H9 (cell line): Measurements from ENCODE around the gene RARA. TPM values are rescaled to one million over a fixed set of nuclear protein-coding genes. Genes with fewer than 3 reads are reported as not detected.

Experiments
- DNase-seq: peaks from one replicate; pipeline ENCODE4 v3.0.0-alpha.2; 2017
- H2AFZ ChIP-seq: one replicate; pipeline ENCODE4 v1.6.1; 2013; ENCODE audit warnings: mild to moderate bottlenecking, low read length, control low read depth, moderate library complexity
- H2AK5ac ChIP-seq: 2 replicates; pipeline ENCODE4 v1.6.1; 2013; ENCODE audit warnings: low read length, control low read depth, mixed read lengths; ENCODE audit not compliant: insufficient read length
- H2BK120ac ChIP-seq: one replicate; pipeline ENCODE4 v1.6.1; 2013; ENCODE audit warnings: low read depth, mild to moderate bottlenecking, low read length, control low read depth, inconsistent platforms; ENCODE audit not compliant: poor library complexity, severe bottlenecking
- H2BK12ac ChIP-seq: 2 replicates; pipeline ENCODE4 v1.6.1; 2013; ENCODE audit warnings: low read length, control low read depth, mixed read lengths, low read depth; ENCODE audit not compliant: insufficient read length
- H2BK15ac ChIP-seq: 2 replicates; pipeline ENCODE4 v1.6.1; 2013; ENCODE audit warnings: low read depth, low read length, control low read depth
- H2BK20ac ChIP-seq: one replicate; pipeline ENCODE4 v1.6.1; 2013; ENCODE audit warnings: low read depth, mild to moderate bottlenecking, low read length, control low read depth, inconsistent platforms; ENCODE audit not compliant: poor library complexity, severe bottlenecking
- H2BK5ac ChIP-seq: 2 replicates; pipeline ENCODE4 v1.6.1; 2013; ENCODE audit warnings: low read length, control low read depth, mixed read lengths; ENCODE audit not compliant: insufficient read length
- H3K14ac ChIP-seq: 2 replicates; pipeline ENCODE4 v1.6.1; 2013; ENCODE audit warnings: low read length, control low read depth; ENCODE audit not compliant: insufficient read depth
- H3K18ac ChIP-seq: 2 replicates; pipeline ENCODE4 v1.6.1; 2013; ENCODE audit warnings: low read depth, mild to moderate bottlenecking, mixed read lengths, low read length, control low read depth; ENCODE audit not compliant: insufficient read length
- H3K23ac ChIP-seq: 2 replicates; pipeline ENCODE4 v1.6.1; 2013; ENCODE audit warnings: low read length, control low read depth, mixed read lengths, low read depth; ENCODE audit not compliant: insufficient read length
- H3K23me2 ChIP-seq: 2 replicates; pipeline ENCODE4 v1.6.1; 2013; ENCODE audit warnings: low read depth, mild to moderate bottlenecking, mixed read lengths, low read length, control low read depth; ENCODE audit not compliant: insufficient read length, poor library complexity, severe bottlenecking
- H3K27ac ChIP-seq: 2 replicates; pipeline ENCODE4 v1.5.1; 2013; ENCODE audit warnings: low read length, control low read depth, mixed read lengths, low read depth; ENCODE audit not compliant: insufficient read length
- H3K27me3 ChIP-seq: 2 replicates; pipeline ENCODE4 v1.6.1; 2013; ENCODE audit warnings: low read length, control low read depth, inconsistent platforms; ENCODE audit not compliant: insufficient read depth
- H3K4ac ChIP-seq: 2 replicates; pipeline ENCODE4 v1.6.1; 2013; ENCODE audit warnings: low read depth, mild to moderate bottlenecking, control low read depth, inconsistent platforms, low read length, moderate library complexity
- H3K4me1 ChIP-seq: 2 replicates; pipeline ENCODE4 v1.6.1; 2013; ENCODE audit warnings: low read length, control low read depth, inconsistent platforms; ENCODE audit not compliant: insufficient read depth
- H3K4me2 ChIP-seq: 2 replicates; pipeline ENCODE4 v1.6.1; 2013; ENCODE audit warnings: low read length, control low read depth, mixed read lengths; ENCODE audit not compliant: insufficient read length, insufficient read depth
- H3K56ac ChIP-seq: 2 replicates; pipeline ENCODE4 v1.6.1; 2013; ENCODE audit warnings: low read depth, mild to moderate bottlenecking, mixed read lengths, low read length, control low read depth; ENCODE audit not compliant: insufficient read length
- H3K79me1 ChIP-seq: 2 replicates; pipeline ENCODE4 v1.6.1; 2013; ENCODE audit warnings: low read depth, mild to moderate bottlenecking, moderate library complexity, low read length, control low read depth, inconsistent platforms; ENCODE audit not compliant: insufficient read depth, poor library complexity, severe bottlenecking
- H3K79me2 ChIP-seq: 2 replicates; pipeline ENCODE4 v1.6.1; 2013; ENCODE audit warnings: low read length, control low read depth, inconsistent platforms; ENCODE audit not compliant: insufficient read depth
- H3K9ac ChIP-seq: 2 replicates; pipeline ENCODE4 v1.6.1; 2013; ENCODE audit warnings: low read length, control low read depth, mixed read lengths; ENCODE audit not compliant: insufficient read length; ENCODE audit errors: extremely low read depth
- H3K9me3 ChIP-seq: one replicate; pipeline ENCODE4 v1.6.1; 2013; ENCODE audit warnings: low read depth, low read length, inconsistent platforms; ENCODE audit not compliant: control insufficient read depth
- H3T11ph ChIP-seq: one replicate; pipeline ENCODE4 v1.6.1; 2013; ENCODE audit warnings: mild to moderate bottlenecking, low read length, control low read depth, inconsistent platforms
- H4K20me1 ChIP-seq: one replicate; pipeline ENCODE4 v1.6.1; 2013; ENCODE audit not compliant: control insufficient read depth, insufficient read length, insufficient read depth
- H4K5ac ChIP-seq: 2 replicates; pipeline ENCODE4 v1.6.1; 2013; ENCODE audit warnings: low read depth, mild to moderate bottlenecking, mixed read lengths, low read length, control low read depth; ENCODE audit not compliant: insufficient read length
- H4K8ac ChIP-seq: replicated peaks from 2 replicates; pipeline ENCODE4 v1.6.1; 2013; ENCODE audit warnings: low read length, control low read depth, mixed read lengths, low read depth; ENCODE audit not compliant: insufficient read length
- H4K91ac ChIP-seq: 2 replicates; pipeline ENCODE4 v1.6.1; 2013; ENCODE audit warnings: low read depth, mild to moderate bottlenecking, moderate library complexity, mixed read lengths, low read length, control low read depth; ENCODE audit not compliant: insufficient read length
- H3K27ac Mint-ChIP-seq, 3 experiments: 2 replicates in 2 of 3; 3 replicates in 1 of 3; pipeline ENCODE4 v1.8.0; 2020 to 2021; ENCODE audit warnings: mixed read lengths in 3 of 3, mild to moderate bottlenecking in 1 of 3, moderate library complexity in 1 of 3
- H3K27me3 Mint-ChIP-seq: 2 replicates; pipeline ENCODE4 v1.8.0; 2021; ENCODE audit warnings: low read depth, mild to moderate bottlenecking, moderate library complexity, mixed read lengths
- H3K36me3 Mint-ChIP-seq, 3 experiments: 2 replicates in 2 of 3; 3 replicates in 1 of 3; pipeline ENCODE4 v1.8.0; 2020 to 2021; ENCODE audit warnings: low read depth in 3 of 3, mixed read lengths in 3 of 3; ENCODE audit not compliant: insufficient read depth in 1 of 3
- H3K4me1 Mint-ChIP-seq, 2 experiments: 2 replicates each; pipeline ENCODE4 v1.8.0; 2020; ENCODE audit warnings: mixed read lengths in 2 of 2
- H3K4me3 Mint-ChIP-seq, 2 experiments: 2 replicates in 1 of 2; 3 replicates in 1 of 2; pipeline ENCODE4 v1.8.0; 2020 to 2021; ENCODE audit warnings: mild to moderate bottlenecking in 2 of 2, mixed read lengths in 2 of 2, moderate library complexity in 1 of 2
- H3K9me3 Mint-ChIP-seq, 2 experiments: 2 replicates in 1 of 2; 3 replicates in 1 of 2; pipeline ENCODE4 v1.8.0; 2020; ENCODE audit warnings: mild to moderate bottlenecking in 2 of 2, mixed read lengths in 2 of 2, moderate library complexity in 1 of 2
- CTCF ChIP-seq: fragments of 200-600 bp; sonication (generic); conservative IDR thresholded peaks from 3 replicates; pipeline ENCODE4 v1.8.0; 2021; ENCODE audit warnings: antibody characterized with exemption, mild to moderate bottlenecking
- WGBS: extraction: QIAGEN DNeasy Blood & Tissue Kit; methylation state at CpG from one replicate; pipeline ENCODE4 v1.1.7; 2013; ENCODE audit warnings: missing lambda C conversion rate, low lambda C conversion rate, mixed read lengths; ENCODE audit not compliant: insufficient read length; ENCODE audit errors: extremely low coverage; 5-methylcytosine and 5-hydroxymethylcytosine counted together
- total RNA-seq: library from RNA; stranded (reverse); gene quantifications from 2 replicates; pipeline ENCODE4 v1.2.1, GENCODE V29; 2021

Gene RARA
- total RNA-seq, 1 experiment from 2014 or later: 17.6 TPM

GRCh38 chr17:40266882-40267281 lies 42.1 kb upstream of the RARA start:
- H3K4me3 Mint-ChIP-seq: no peak overlapping the region
- H4K91ac ChIP-seq: no peak overlapping the region
- H2AK5ac ChIP-seq: no peak overlapping the region
- no peak for TF ChIP-seq CTCF
- peaks cover 14 to 18% (median 17%) of the 10 kb centered on the region in 3 experiments; a peak in 6 of 7 replicates for H3K36me3 Mint-ChIP-seq
- H3K23me2 ChIP-seq: no peaks in the 10 kb centered on the region
- H3K9ac ChIP-seq: no peak overlapping the region
- no peaks in the 10 kb centered on the region for H3K79me2 ChIP-seq
- no peak overlapping the region for H3K23ac ChIP-seq
- no peaks in the 10 kb centered on the region for H3K27me3 ChIP-seq
- no peak overlapping the region for H3T11ph ChIP-seq
- H2AFZ ChIP-seq: no peak overlapping the region
- H2BK15ac ChIP-seq: no peak overlapping the region
- no peaks in the 10 kb centered on the region for H3K9me3 Mint-ChIP-seq
- DNase-seq: no peak
- H3K4me1 ChIP-seq: no peaks in the 10 kb centered on the region
- no peak overlapping the region for H3K18ac ChIP-seq
- no peak overlapping the region for H3K4me2 ChIP-seq
- no peak overlapping the region for H3K14ac ChIP-seq
- H4K5ac ChIP-seq: no peak overlapping the region
- H4K20me1 ChIP-seq: no peaks in the 10 kb centered on the region
- H3K9me3 ChIP-seq: no peaks in the 10 kb centered on the region
- H4K8ac ChIP-seq: no peak overlapping the region
- no peak overlapping the region for H2BK12ac ChIP-seq
- no peaks in the 10 kb centered on the region for H3K27me3 Mint-ChIP-seq
- WGBS: no CpG with 5 or more reads among the region's 6 CpGs
- H3K4me1 Mint-ChIP-seq: peaks cover 0 to 7% of the 10 kb centered on the region in 2 experiments; a peak in 2 of 4 replicates
- H2BK20ac ChIP-seq: no peak overlapping the region
- no peaks in the 10 kb centered on the region for H3K79me1 ChIP-seq
- H3K27ac Mint-ChIP-seq: no peak overlapping the region
- no peak overlapping the region for H3K4ac ChIP-seq
- H3K56ac ChIP-seq: no peak overlapping the region
- no peak overlapping the region for H2BK120ac ChIP-seq
- no peak overlapping the region for H2BK5ac ChIP-seq
- H3K27ac ChIP-seq: no peak overlapping the region
